GM19455 (cell line): ENCODE measurements around the gene GARRE1.

Experiments
- ATAC-seq: cut with Tn5 transposase; IDR thresholded peaks from one replicate; pipeline ENCODE4 v1.9.1; 2021; ENCODE audit not compliant: unreplicated experiment

Gene GARRE1

GRCh38 chr19:34288381-34288780, 34.0 kb downstream of the GARRE1 start:
- ATAC-seq = no peak

- no peak for ATAC-seq
These were observed 36.9 kb downstream of the GARRE1 start for GRCh38 chr19:34291235-34291634.

GRCh38 chr19:34295103-34295502, 40.7 kb downstream of the GARRE1 start:
- no peak for ATAC-seq

- no peak for ATAC-seq
These were observed 44.7 kb downstream of the GARRE1 start for GRCh38 chr19:34298891-34299520.

GRCh38 chr19:34299576-34299975, 45.2 kb downstream of the GARRE1 start:
- ATAC-seq = no peak

- no peak for ATAC-seq
These were observed 46.0 kb downstream of the GARRE1 start for GRCh38 chr19:34300380-34300779.

GRCh38 chr19:34300962-34301361, 46.6 kb downstream of the GARRE1 start:
- no peak for ATAC-seq
